ENCODE results near the gene TRHDE. TPM values are rescaled to one million over a fixed set of nuclear protein-coding genes. Genes with fewer than 3 reads are reported as not detected.

The TRHDE gene
- total and polyA plus RNA-seq, 2 donors (not counting 3 experiments of a cell fraction or from before 2014, with no cell fraction given) = not detected

- H3K9me1 ChIP-seq (replicated peaks; ENCODE audit: control insufficient read depth, extremely low read depth, insufficient read depth, low read length) = no peaks in the 10 kb centered on the region
- BruUV-seq (replicated peaks) = no TSS peak
- CTCF ChIA-PET = no interaction called here
- no peaks in the 10 kb centered on the region for H3K4me1 ChIP-seq (ENCODE audit: control insufficient read depth, extremely low read depth, insufficient read depth, low read length)
- no peak overlapping the region for H3K9ac ChIP-seq (replicated peaks; ENCODE audit: extremely low read depth, insufficient read depth, low read length)
- H3K4me2 ChIP-seq (ENCODE audit: insufficient read depth, low read length) = no peak overlapping the region
- FAIRE-seq (no peak), DNase-seq (ENCODE audit: low read depth, low spot score) (no peak)
- no peaks in the 10 kb centered on the region for H3K27me3 ChIP-seq (ENCODE audit: control insufficient read depth in 2 of 2, insufficient read depth in 2 of 2, low read length in 2 of 2)
- TF ChIP-seq JUN (IDR thresholded peaks at IDR 0.05; ENCODE audit: borderline replicate concordance, insufficient read depth, insufficient read length, low read depth) (no peak), EZH2 (IDR thresholded peaks at IDR 0.05; ENCODE audit: borderline replicate concordance, low read depth, low read length, severe bottlenecking) (no peak), FOS (IDR thresholded peaks at IDR 0.05; ENCODE audit: borderline replicate concordance, insufficient read depth, low read length) (no peak), POLR2AphosphoS5 (IDR thresholded peaks at IDR 0.05; ENCODE audit: insufficient read depth, low read depth, low read length) (no peak), POLR2A (IDR thresholded peaks at IDR 0.05; ENCODE audit: low read depth, low read length) (no peak)
- H3K4me3 ChIP-seq (replicated peaks in 1 of 3; ENCODE audit: insufficient read depth in 1 of 3, low read depth in 1 of 3, low read length in 3 of 3) = no peak overlapping the region
- dilution Hi-C loops (cut with MboI; ENCODE audit: extremely low pct_ligation_motif_present, low sequenced_read_pairs) = no loop called here
- no peaks in the 10 kb centered on the region for H3K79me2 ChIP-seq (ENCODE audit: control insufficient read depth, insufficient read depth, low read length)
- H2AFZ ChIP-seq (ENCODE audit: low read depth, low read length) = no peak overlapping the region
- no peak overlapping the region for H3K27ac ChIP-seq (ENCODE audit: insufficient read depth, low read depth, low read length)
- no peaks in the 10 kb centered on the region for H3K9me3 ChIP-seq (replicated peaks; ENCODE audit: control insufficient read depth, insufficient read depth, low read length)
- H4K20me1 ChIP-seq (replicated peaks; ENCODE audit: control insufficient read depth, extremely low read depth, insufficient read depth, low read length) = no peaks in the 10 kb centered on the region
- H3K36me3 ChIP-seq (ENCODE audit: control insufficient read depth in 2 of 2, extremely low read depth in 1 of 2, insufficient read depth in 2 of 2, low read length in 2 of 2) = no peaks in the 10 kb centered on the region
- intact Hi-C loops (cut with micrococcal nuclease) = no loop called here
- POLR2A ChIA-PET = no interaction called here
These were observed 401.7 kb downstream of the TRHDE start for GRCh38 chr12:72673853-72674252.

- TF ChIP-seq MYC (IDR thresholded peaks at IDR 0.05; ENCODE audit: low read depth, low read length) = no peak
- TF ChIP-seq CTCF (IDR thresholded peaks at IDR 0.05; ENCODE audit: extremely low read depth in 1 of 2, insufficient read depth in 1 of 2, low read depth in 1 of 2, low read length in 2 of 2) = no peak
- no peak for TF ChIP-seq FOS (IDR thresholded peaks at IDR 0.05; ENCODE audit: borderline replicate concordance, insufficient read depth, low read length)
- no peak for TF ChIP-seq POLR2A (IDR thresholded peaks at IDR 0.05; ENCODE audit: low read depth, low read length)
- no peak for TF ChIP-seq GATA2 (IDR thresholded peaks at IDR 0.05; ENCODE audit: insufficient read depth, insufficient read length, low read depth, low read length)
- no peak for TF ChIP-seq JUN (IDR thresholded peaks at IDR 0.05; ENCODE audit: borderline replicate concordance, insufficient read depth, insufficient read length, low read depth)
- TF ChIP-seq EZH2 (IDR thresholded peaks at IDR 0.05; ENCODE audit: borderline replicate concordance, low read depth, low read length, severe bottlenecking) = no peak
- TF ChIP-seq POLR2AphosphoS5 (IDR thresholded peaks at IDR 0.05; ENCODE audit: insufficient read depth, low read depth, low read length) = no peak
- no peak for TF ChIP-seq MAX (IDR thresholded peaks at IDR 0.05; ENCODE audit: insufficient read depth, insufficient read length)
- H3K79me2 ChIP-seq (ENCODE audit: control insufficient read depth, insufficient read depth, low read length) = no peaks in the 10 kb centered on the region
- no peaks in the 10 kb centered on the region for H3K36me3 ChIP-seq (ENCODE audit: control insufficient read depth in 2 of 2, extremely low read depth in 1 of 2, insufficient read depth in 2 of 2, low read length in 2 of 2)
- no TSS peak for BruUV-seq (replicated peaks)
- H3K9me1 ChIP-seq (replicated peaks; ENCODE audit: control insufficient read depth, extremely low read depth, insufficient read depth, low read length) = no peaks in the 10 kb centered on the region
- H3K27ac ChIP-seq (ENCODE audit: insufficient read depth, low read depth, low read length) = no peak overlapping the region
- no peaks in the 10 kb centered on the region for H4K20me1 ChIP-seq (replicated peaks; ENCODE audit: control insufficient read depth, extremely low read depth, insufficient read depth, low read length)
- intact Hi-C loops (cut with micrococcal nuclease) = no loop called here
- dilution Hi-C loops (cut with MboI; ENCODE audit: extremely low pct_ligation_motif_present, low sequenced_read_pairs) = no loop called here
- H3K9me3 ChIP-seq (replicated peaks; ENCODE audit: control insufficient read depth, insufficient read depth, low read length) = no peaks in the 10 kb centered on the region
- FAIRE-seq = no peak
- H3K9ac ChIP-seq (replicated peaks; ENCODE audit: extremely low read depth, insufficient read depth, low read length) = no peak overlapping the region
- no peaks in the 10 kb centered on the region for H3K27me3 ChIP-seq (ENCODE audit: control insufficient read depth in 2 of 2, insufficient read depth in 2 of 2, low read length in 2 of 2)
- H3K4me2 ChIP-seq (ENCODE audit: insufficient read depth, low read length) = no peak overlapping the region
- DNase-seq (ENCODE audit: low read depth, low spot score) = no peak
- POLR2A ChIA-PET = no interaction called here
- H2AFZ ChIP-seq (ENCODE audit: low read depth, low read length) = no peak overlapping the region
- no peaks in the 10 kb centered on the region for H3K4me1 ChIP-seq (ENCODE audit: control insufficient read depth, extremely low read depth, insufficient read depth, low read length)
- H3K4me3 ChIP-seq (replicated peaks in 1 of 3; ENCODE audit: insufficient read depth in 1 of 3, low read depth in 1 of 3, low read length in 3 of 3) = no peak overlapping the region
- CTCF ChIA-PET = no interaction called here
These were observed 404.4 kb downstream of the TRHDE start for GRCh38 chr12:72676556-72676955.
